Measurements from ENCODE around the gene MAP7D2.
"Not testable (repeated sequence)": the region's sequence is repeated elsewhere in the genome, so short reads cannot be mapped to it uniquely, and the experiment has no call there.

The MAP7D2 gene

DNA sequence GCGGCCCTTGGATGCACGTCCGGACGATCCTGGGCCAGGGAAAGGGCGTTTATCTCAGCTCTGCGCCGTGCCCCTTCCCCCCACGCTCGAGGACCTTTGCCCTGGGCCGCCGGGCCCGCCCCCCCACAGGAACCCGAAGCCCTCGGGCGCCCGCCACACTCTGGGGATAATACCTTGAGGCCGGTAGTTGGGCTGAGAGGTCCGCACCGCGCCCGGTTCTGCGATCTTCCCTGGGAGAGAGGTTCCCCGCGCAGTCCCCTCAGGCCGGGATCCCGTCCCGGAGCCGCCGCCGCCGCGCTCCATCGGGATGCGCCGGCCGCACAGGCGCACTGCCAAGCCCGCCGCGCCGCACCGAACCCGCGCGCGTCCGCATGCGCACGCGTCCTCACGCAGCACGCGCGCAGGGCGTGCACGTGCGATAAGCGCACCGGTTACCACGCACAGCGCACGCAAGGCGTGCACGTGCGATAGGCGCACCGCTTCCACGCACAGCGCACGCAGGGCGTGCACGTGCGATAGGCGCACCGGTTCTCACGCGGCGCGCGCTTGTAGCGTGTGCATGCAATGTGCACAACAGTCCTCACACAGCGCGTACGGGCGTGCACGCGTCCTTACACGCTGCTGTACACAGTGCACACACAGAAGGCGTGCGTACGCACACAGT is at the start of gene MAP7D2:
MAP7D2 (minus strand) TSS at position 331 of the 664 bp plus-strand sequence; CDS start at position 303, 28 bp downstream.
- DNase-seq = no peak

DNA sequence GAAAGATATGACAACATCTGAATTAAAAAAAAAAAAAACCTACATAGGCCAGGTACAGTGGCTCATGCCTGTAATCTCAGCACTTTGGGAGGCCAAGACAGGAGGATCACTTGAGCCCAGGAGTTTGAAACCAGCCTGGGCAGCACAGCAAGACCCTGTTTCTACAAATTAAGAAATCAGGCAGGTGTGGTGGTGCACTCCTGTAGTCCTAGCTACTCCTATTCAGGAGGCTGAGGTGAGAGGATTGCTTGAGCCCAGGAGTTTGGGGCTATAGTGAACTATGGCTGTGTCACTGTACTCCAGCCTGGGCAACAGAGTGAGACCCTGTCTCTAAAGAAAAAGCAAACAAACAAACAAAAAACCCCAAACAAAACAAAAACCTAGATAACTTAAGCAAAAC is 45.8 kb upstream of the MAP7D2 start:
- DNase-seq = not testable (repeated sequence)

DNA sequence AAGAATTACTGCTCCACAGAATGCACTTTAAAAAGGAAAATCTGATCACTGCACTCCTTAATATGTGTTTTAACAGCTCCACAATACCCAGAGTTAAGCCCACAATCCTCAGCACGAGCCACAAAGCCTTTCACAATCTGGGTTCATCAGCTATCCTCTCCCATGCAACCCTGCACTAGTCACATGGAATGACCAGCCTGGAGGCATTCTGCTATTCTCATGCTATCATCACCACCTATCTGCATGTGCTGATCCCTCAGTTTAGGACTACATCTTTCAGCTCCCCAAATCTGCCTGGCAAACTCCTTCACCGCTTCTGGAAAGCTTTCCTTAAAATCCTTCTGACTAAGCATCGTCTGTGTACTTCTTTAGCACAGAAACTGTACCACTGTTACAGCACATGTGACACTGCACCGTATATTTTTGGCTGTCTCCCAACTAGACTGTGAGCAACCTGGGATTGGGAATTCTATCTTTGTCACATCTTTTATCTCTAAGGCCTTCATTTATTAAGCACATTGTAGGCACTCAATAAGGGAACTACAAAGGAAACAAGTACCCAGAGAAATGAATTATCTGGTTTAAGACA is 43.2 kb upstream of the MAP7D2 start:
- no peak for DNase-seq

DNA sequence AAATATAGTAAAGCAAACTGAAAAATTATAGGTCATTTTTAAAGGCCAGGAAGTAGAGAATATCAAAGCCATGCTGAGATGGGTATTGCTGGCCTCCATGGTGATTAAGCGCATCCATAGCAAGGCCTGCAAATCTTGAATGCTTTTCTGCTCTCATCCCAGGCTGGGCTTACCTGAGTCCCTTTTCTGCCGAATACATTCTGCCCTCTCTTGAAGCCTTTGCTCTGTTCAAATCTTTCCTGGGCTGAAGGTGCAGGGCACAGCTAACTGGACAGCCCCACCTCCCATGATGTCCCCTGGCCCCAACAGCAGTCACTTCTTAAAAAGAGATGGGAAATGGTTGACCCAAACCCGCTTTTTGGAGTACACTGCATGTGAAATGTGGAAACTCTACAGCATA is 35.0 kb upstream of the MAP7D2 start:
- DNase-seq = no peak

DNA sequence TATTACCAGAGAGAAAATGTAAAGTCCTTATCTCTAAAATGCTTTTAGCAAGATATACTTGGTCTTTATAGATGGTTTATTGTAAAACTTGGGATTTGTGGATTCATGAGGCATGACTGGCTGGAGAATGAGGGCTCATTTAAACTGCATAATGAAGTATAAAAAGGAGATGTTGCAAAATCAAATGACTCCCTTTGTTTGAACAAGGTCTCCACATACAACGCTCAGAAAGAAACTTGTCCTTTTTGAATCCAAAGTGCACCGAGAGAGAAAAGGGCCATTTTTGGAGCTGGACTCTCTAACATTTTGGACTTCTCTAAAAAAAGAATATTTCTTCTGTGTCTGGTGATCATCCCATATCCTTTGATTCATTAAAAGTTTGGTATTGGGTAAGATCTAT is 32.6 kb upstream of the MAP7D2 start:
- DNase-seq = no peak

DNA sequence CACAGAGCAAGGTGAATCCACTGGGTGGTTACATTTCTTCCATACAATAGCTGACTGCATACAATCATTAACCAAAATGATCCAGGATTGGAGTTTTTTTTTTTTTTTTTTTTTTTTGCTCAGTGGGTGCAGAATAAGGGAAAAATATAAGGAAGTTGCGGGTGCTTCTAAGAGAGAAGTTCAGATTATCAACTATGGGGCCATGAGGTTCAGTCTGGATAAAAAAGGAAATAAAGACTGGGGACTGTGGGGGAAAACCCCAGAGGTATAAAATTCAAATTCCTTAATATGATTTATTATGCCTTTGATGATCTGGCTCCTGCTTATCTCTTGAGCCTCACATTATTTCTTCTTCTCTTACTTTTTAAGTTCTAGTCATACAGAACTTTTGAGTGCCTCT is 30.9 kb upstream of the MAP7D2 start:
- DNase-seq = no peak

DNA sequence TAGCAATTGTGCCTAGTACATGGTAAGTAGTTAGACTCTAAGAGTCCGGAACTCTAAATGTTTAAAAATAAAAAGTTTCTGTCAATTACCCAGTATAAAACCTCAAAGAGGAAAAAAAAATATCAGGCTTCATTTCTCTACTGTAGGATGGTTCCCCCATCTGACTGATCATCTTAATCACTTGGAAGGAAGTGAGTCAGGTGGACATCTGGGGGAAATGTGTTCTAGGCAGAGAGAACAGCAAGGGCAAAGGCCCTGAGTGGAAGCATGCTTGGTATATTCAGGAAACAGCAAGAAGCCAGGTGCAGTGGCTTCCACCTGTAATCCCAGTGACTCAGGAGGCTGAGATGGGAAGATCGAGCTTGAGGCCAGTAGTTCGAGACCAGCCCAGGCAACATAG is 27.8 kb upstream of the MAP7D2 start:
- no peak for DNase-seq

DNA sequence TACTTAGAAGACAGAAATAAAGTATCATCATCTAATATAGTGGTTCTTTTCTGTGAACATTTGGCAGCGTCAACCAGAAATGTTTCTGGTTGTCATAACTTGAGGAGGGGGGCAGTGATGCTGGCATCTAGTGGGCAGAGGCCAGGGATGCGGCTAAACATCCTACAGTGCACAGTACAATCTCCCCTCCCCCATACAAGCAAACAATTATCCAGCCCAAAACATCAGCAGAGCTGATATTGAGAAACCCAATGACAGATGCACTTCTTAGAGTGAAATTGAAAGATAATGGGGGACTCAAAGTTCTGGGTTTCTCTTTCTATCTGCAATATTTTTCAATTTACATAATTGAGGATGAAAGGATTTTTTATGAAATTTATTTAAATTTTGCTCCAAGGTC is 26.9 kb upstream of the MAP7D2 start:
- DNase-seq = no peak

DNA sequence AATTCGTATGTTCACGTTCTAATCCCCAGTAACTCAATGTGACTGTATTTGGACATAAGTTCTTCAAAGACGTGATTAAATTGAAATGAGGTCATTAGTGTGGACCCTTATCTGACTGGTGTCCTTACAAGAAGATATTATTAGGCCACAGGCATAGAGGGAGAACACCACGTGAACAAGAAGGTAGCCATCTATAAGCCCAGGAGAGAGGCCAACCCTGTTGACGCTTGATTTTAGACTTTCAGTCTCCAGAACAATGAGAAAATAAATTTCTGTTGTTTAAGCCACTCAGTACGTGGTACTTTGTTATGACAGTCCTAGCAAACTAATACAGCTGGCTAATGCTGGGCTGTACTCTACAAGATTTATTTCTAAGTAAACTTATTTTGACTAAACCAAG is 26.4 kb upstream of the MAP7D2 start:
- no peak for DNase-seq

DNA sequence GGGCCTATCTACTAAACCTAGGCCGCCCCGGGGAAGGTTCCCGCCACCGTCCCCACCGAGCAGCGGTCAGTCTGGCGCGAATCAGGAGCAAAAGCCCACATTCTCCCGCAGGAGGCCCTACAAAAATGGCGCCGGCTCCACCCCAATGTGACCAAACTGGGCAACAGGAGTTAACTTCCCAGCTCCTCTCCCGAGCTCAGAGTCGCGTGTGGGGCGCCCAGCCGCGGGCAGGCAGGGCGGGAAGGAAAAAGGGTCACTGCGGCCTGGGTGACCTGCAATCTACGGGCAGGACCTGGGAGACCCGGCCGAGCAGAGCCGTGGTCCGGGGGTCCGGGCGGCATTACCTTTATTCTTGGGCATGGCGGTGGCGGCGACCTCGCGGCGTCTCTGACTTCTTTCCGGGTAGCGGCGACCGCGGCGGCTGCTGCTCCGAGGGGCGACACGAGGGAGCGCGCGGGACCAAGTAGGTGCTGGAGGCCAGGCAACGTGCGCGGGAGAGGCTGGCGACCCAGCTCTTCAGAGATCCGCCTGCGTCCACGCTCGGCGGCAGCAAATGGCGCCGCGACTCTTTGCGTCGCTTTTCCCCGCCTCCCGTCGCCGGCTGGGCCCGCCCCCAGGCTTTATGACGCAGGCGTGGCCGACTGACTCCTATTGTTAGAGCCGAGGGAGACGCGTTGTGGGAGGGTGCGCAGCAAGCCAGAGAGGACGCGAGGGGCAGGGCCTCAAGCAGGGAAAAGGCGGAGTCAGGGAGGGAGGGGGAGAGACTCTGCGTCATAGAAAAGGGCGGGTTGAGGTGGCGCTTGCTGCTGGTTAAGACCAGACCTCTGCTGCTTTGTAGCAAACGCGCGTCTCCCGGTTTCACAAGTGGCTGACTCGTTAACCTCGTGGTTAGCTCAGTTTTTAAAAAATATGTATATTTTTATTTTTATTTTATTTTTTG is 24.8 kb upstream of the MAP7D2 start, which contains the start of gene EIF1AX:
EIF1AX (minus strand) TSS at position 558 of the 940 bp plus-strand sequence; CDS start at position 360, 198 bp downstream.
- no peak for DNase-seq

DNA sequence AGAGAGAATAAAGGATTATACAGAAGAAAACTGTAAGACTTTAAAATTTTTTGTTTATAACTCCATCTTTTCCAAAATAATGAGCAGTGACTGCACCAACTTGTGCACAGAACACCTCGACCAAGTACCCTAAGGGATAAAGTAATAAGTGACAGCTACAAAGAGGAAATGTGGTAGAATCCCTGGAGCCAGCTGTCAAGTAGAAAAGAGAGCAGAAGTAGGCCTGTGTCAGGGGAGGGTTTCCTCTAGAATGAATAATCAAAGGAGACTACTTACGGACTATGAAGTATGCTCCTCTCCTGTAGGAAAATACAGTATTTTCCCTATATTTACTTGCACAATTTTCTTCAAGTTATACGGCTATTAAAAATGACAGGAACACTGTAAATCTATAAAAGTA is 23.7 kb upstream of the MAP7D2 start:
- no peak for DNase-seq

DNA sequence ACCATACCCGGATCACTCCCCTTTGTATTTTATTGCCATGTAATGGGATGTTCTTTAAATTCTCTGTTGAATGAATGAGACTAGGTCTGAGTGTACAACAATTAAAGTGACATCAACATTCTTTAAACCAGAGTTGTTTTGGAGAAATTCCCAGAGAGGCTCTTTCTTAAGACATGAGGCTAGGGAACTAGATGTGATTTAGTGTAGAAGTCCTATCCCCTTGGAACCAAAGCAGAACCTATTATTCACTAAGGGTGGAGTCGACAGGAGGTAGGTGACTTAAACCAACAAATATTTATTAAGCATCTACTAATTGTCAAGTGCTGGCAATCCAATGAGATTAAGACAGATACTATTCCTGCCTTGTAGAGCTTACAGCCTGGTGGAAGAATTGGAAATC is 23.3 kb upstream of the MAP7D2 start:
- DNase-seq = no peak

DNA sequence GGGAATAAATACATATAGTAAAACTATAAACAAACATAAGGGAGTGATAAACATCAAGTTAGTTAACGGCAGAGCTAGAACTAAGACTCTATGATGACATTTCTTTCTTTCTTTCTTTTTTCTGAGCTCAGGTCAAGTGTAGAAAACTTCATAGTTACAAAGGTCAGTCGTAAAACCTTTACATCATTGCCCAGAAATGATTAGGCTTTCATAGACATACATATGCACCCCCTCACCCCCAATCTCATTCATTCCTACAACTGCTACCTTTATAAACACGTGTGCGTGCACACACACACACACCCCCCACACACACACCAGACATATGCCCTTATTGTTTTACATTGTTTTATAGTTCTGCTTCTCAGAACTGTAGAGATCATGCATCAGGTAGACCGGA is 19.2 kb upstream of the MAP7D2 start:
- no peak for DNase-seq

DNA sequence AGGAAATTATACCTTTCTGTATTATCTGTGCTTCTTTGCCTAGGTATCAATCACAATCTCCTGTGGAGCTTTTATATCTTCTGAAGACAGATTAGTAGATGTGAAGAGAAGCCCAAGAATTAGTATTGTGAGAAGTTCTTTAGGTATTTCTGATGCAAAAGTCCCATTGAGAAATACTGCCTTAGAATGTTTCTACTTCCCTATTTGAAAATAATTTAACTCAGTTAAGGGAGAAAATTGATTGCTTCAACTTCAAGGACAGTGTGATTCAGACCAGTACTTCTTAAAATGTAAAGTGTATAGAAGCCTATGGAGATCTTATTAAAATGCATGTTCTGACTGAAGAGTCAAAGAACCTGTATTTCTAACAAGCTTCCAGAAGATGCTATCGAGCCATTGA is 16.0 kb upstream of the MAP7D2 start:
- no peak for DNase-seq

DNA sequence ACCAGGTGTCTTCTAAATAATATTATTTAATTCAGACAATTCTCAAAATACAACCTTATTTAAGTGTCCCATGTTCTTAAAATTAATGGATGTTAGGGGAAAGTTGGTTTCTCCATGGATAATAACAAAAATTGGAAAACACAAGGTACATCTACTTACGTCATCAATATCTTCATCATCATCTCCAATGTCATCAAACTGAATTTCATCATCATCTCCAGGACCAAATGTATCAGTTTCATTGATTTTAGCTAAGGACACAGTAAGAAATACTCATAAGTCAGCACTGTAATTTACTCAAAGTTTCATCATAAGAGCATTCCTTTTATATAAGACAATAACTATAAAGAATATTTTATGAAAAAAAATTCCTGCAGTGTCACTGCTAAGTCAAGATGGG is 13.7 kb upstream of the MAP7D2 start:
- DNase-seq = no peak

DNA sequence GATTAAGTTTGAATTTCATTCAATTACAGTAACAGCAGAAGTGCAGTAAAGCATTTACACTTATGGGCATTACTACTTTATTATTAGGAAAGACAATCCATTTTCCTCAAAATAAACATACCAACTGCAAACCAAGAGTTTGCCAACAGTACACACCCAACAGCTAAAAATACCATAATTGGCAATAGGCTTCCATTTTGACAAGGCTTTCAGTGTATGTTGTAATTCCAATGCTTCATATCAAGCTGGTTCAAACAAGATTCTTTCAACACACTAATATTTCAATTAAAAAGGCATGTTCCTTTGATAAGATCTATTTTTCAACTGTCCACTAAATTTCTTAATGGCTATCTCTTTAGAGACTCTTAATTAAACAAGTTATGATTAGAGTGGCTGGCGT is 12.8 kb upstream of the MAP7D2 start:
- DNase-seq = no peak

DNA sequence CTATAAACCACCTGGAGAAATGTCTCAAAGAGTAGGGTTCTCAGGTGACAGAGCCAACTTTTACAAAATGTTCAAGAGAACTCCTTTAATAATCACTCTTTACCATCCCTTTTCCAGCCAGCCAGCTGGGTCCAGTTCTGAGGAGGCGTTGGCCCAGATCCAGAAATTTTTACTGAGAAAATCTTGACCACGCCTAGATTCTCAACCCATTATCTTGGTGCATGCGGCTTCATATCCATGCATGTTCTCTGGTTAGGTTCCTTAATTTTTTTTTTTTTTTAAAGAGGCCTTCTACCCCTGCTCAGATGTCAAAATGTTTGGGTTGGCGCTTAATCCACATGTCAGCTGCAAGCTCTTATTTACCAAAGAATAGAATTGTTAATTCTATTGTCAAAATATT is 12.0 kb upstream of the MAP7D2 start:
- DNase-seq = no peak

DNA sequence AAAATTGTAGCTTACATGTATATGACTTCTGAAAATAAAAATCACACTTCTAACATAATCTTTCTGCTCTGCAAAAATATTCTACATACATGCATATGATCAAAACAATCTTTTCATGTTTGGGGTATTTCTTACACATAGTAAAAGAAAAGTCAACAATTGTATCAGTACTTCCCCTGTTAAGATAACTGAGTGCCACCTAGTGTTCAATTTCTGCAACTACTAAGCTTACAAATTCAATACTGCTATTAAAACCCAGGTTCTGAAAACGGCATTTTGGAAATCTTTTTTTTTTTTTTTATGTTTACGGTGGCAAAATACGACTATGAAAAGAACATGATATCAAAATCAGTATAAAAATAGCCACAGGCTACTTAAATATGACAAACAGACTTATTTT is 10.7 kb upstream of the MAP7D2 start:
- not testable (repeated sequence) for DNase-seq

DNA sequence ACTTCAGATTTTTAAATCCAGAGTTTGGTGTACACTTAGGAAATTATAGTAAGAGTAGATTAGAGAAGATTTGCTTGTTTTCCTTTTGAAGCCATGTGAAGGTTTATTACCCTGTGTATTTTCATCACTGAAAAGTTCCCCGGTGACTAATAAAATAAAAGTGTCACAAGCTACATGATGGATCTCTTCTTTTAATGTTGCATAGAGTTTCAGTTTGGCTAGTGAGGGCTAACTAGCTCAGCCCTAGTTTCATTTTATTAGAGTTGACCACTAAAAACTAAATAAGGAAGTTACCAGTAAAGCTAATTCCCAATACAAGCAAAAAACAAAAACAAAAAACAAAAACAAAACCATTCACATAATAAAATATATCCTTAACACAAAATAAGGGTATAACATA is 10.1 kb upstream of the MAP7D2 start:
- DNase-seq = not testable (repeated sequence)

DNA sequence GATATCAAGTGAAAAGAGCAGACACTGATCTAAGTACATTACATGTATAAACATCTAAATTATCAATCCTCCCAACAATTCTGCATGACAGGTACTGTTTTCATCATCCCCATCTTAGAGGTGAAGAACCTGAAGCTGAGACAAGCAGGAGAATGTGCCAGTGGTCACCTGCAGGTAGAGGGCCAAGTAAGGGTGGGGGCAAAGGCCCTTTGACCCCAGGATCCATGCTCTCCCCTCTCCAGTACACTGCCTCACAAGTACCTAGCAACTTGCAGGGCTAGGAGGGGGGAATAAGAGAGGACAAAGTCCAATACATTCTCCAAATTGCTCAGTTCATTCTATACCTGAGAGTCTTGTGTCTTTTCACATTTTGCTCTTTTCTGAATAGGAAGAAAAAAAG is 8.3 kb upstream of the MAP7D2 start:
- no peak for DNase-seq

DNA sequence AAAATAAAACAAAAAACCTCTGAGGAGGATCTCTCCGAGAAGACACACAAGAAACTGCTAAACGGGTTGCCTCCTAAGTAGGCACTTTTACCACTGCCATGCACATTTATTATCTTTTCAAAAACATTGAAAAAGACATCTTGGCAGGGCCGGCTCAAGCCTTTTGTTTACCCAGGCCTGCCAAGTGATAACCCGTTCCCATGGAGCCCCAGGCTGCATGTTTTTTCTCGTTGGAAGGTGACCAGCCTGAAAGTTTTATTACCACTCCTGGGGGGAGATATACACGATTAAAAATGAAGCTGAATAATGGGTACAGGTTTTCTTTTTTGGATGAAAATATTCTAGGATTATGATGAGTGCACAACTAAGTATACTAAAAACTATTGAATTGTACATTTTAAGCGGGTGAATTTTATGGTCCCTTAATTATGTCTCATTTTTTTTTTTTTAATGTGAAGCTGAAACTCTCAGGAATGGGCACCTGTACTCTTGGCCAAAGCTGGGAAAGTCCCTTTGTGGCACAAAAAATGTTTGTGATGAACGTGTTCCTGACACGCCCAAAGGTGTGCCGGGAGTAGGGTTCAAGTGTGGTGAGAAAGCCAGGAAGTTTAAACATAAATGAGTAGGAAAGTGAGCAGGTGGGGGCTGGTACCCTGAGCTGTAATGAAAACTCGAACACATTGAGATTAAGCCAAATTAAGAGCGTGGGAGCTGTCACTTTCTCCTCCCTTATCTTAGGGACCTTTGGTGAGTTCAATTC is 1.5 kb upstream of the MAP7D2 start:
- DNase-seq = no peak

DNA sequence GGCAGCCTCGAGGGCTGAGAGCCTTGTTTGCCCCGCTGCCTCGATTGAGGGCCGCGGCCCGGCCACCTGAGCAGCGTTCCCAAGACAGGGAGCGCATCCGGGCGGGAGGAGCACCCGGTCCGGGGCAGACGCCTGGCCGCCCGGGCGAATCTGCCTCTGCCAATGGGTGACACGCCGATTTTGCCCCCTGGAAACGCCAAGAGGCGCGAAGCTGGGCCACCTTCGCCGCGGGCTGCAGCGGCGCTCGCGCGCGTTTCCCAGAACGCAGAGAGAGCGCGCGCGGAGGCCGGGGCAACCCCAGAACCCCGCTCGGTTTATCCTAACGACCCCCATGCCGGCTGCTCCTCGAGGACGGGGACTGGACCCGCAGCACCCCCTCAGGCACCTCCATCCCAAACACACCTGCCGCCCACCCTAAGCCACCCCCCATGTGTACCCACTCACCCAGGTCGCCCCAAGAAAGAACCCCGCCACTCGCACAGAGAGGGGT is 575 bp downstream of the MAP7D2 start:
- no peak for DNase-seq
